GM10266 (cell line): ENCODE data around the gene PHLDB3.
"Not testable (repeated sequence)": the region's sequence is repeated elsewhere in the genome, so short reads cannot be mapped to it uniquely, and the experiment has no call there.

ENCODE experiments used
- DNase-seq: peaks from one replicate; pipeline ENCODE4 v3.0.0; 2012; ENCODE audit errors: extremely low spot score
- TF ChIP-seq, protein P1 (sequence below): IDR thresholded peaks from 2 replicates; pipeline ENCODE4 v1.5.1; 2012; ENCODE audit warnings: mild to moderate bottlenecking, low read depth; ENCODE audit not compliant: control insufficient read depth, insufficient read depth; ENCODE audit errors: missing control alignments

PHLDB3 gene

GRCh38 chr19:43526884-43527859, 22.6 kb upstream of the PHLDB3 start, which contains the start of gene ETHE1:
Gene ETHE1, minus strand, starts transcription at chr19:43527201. Its CDS starts 24 bp downstream, at chr19:43527177.
- peak; percentile 86 for DNase-seq
- TF ChIP-seq, protein P1, sequence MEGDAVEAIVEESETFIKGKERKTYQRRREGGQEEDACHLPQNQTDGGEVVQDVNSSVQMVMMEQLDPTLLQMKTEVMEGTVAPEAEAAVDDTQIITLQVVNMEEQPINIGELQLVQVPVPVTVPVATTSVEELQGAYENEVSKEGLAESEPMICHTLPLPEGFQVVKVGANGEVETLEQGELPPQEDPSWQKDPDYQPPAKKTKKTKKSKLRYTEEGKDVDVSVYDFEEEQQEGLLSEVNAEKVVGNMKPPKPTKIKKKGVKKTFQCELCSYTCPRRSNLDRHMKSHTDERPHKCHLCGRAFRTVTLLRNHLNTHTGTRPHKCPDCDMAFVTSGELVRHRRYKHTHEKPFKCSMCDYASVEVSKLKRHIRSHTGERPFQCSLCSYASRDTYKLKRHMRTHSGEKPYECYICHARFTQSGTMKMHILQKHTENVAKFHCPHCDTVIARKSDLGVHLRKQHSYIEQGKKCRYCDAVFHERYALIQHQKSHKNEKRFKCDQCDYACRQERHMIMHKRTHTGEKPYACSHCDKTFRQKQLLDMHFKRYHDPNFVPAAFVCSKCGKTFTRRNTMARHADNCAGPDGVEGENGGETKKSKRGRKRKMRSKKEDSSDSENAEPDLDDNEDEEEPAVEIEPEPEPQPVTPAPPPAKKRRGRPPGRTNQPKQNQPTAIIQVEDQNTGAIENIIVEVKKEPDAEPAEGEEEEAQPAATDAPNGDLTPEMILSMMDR, result no peak

DNA sequence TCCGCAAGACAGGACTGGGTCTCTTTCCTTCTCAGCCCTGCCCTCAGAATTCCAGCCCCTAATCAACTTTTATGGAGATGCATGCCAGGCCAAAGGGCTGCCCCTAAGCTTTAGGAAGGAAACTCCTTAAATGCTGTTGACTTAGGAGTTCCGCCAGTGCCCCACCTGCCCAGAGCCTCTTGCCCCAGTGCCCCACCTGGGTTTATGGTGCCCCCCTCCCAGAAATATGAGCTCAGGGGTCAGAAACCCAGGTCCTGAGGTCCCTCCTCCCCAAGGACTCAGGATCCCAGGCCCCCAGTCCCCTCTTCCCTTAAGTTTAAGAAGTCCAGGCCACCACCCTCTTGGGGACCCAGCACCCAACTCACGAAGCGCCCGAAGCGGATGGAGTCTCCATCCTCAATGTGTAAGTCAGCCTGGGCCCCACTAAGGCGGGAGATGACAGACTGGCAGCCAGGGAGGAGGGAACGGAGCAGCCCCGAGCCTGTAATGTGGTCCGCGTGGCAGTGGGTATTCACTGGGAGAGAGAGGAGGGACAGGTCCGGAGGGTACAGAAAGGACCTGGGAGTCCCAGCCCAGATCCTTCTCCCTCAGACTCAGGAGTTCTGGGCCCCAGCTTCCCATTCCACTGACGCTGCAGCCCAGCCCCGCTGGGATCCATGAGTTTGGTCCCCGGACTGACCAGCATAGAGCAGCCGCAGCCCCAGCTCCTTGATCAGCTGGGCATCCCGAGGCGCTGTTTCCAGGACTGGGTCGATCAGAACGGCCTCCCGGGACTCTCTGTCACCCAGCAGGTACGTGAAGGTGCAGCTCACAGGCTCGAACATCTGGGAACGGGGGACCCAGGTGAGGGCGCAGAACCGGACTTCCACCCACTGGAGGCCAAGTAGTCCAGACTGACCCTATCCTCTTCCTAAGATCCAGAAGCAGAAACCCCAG, 21.6 kb upstream of the PHLDB3 start:
- DNase-seq, result no peak
- TF ChIP-seq, protein P1, result no peak

DNA sequence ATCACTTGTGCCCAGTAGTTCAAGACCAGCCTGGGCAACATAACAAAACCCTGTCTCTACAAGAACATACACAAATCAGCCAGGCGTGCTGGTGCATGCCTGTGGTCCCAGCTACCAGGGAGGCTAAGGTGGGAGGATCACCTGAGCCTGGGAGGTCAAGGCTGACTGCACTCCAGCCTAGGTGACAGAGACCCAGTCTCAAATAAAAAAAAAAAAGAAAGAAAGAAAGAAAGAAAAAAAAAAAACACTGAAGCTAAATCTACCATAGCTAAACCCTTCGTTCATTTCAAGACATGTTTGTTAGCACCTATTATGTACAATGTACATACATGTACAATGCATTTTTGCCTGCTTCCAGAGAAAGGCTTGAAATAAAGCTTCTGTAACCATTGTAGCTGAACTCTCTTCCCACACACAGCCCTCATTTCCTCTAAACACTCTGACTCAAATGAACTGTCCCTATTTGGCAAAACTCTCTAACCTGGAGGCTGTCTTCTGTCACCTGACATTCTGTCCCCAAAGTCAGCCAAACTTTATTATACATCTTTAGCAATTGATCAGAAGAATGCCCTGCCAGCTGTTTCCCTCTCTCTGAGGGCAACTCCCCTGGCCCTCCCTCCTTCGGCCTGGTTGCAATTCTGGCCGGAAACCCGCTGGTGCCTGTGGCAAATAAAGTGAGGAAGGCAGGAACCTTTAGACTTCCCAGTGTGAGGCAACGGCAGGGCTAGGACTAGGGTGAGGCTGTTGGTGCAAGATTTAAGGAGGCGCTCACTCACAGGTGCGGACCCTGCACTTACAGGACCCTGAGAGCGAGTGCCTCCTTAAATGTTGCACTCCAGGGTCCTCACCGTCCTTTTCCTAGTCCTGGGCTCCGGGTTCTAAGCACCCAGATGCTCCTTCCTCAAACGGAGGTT, 20.6 kb upstream of the PHLDB3 start:
- peak; percentile 68 for DNase-seq

DNA sequence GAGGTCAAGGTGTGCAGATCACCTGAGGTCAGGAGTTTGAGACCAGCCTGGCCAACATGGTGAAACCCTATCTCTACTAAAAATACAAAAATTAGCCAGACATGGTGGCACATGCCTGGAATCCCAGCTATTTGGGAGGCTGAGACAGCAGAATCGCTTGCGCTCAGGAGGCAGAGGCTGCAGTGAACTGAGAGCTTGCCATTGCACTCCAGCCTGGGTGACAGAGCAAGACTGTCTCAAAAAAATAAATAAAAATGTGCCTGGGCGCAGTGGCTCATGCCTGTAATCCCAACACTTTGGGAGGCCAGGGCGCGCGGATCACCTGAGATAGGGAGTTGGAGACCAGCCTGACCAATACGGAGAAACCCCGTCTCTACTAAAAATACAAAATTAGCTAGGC, 19.1 kb upstream of the PHLDB3 start:
- DNase-seq, result not testable (repeated sequence)

More for the DNA sequence above, 20.6 kb upstream of the PHLDB3 start:
- TF ChIP-seq, protein P1, result no peak

DNA sequence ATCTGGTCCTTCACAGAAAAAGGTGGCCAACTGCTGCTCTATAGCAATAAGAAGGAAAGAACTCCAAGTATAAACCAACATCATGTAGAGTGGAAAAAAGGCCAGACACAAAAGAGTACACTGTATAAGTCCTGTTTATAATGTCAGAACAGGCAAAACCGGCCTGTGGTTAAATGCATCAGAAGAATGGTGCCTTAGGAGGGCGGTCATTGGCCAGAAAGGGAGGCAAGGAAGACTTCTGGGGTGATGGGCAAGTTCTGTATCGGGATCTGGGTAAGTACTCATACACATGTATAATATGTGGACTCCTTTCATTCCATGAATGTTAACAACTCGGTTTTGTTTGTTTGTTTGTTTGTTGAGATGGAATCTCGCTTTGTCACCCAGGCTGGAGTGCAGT, 18.4 kb upstream of the PHLDB3 start:
- no peak for DNase-seq
- TF ChIP-seq, protein P1, result no peak

DNA sequence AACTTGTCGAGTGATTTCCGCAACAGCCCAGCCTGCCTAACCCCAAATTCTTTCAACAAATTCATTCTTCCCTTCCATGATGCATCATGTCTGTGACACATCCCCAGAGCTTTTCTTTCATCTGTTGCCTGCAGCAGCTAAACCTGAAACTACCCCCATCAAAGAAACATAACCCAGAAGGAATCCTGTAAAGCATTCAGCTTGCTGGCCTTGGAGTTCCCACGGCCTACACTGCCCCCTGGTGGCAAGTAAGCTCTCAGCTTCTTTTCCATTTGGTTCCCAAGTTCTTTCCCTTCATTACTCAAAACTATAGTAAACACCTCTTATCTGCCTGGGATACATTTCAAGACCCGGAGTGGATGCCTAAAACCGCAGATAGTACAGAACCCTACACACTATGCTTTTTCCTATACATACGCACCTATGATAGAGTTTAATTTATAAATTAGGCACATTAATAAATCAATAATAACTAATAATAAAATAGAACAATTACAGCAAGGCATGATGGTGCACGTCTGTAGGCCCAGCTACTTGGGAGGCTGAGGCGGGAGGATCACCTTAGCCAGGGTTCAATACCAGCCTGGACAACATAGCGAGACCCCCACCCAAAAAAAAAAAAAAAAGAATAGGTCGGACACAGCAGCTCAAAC, 15.0 kb upstream of the PHLDB3 start:
- TF ChIP-seq, protein P1, result peak; percentile 88
- DNase-seq, result peak; percentile 71
